Spleen (tissue), 11 donors: ENCODE measurements around the gene VPS18. TPM values are rescaled to one million over a fixed set of nuclear protein-coding genes. Genes with fewer than 3 reads are reported as not detected.

ENCODE experiments used
- DNase-seq: peaks from one replicate; pipeline ENCODE4 v3.0.0-alpha.2; 2020
- H3K27ac ChIP-seq, 8 donors: fragments of 200-600 bp; sonication (generic) in 7 of 8; 1 replicate in 4 of 8; 2 replicates in 4 of 8; pipeline versions ENCODE4 v1.5.0 to v1.8.0; 2016 to 2021; ENCODE audit warnings: inconsistent platforms in 4 of 8, mild to moderate bottlenecking in 4 of 8, moderate library complexity in 1 of 8
- H3K27me3 ChIP-seq, 7 donors: fragments of 200-600 bp; sonication (generic) in 6 of 7; replicated peaks in 1 of 7; 1 replicate in 4 of 7; 2 replicates in 3 of 7; pipeline versions ENCODE4 v1.5.0 to v1.8.0; 2016 to 2021; ENCODE audit warnings: inconsistent platforms in 3 of 7, mild to moderate bottlenecking in 1 of 7
- H3K36me3 ChIP-seq, 6 donors: fragments of 200-600 bp; sonication (generic) in 5 of 6; 1 replicate in 4 of 6; 2 replicates in 2 of 6; pipeline versions ENCODE4 v1.5.0 to v1.8.0; 2016 to 2021; ENCODE audit warnings: inconsistent platforms in 2 of 6
- H3K4me1 ChIP-seq, 6 donors: fragments of 200-600 bp; sonication (generic) in 5 of 6; 1 replicate in 3 of 6; 2 replicates in 3 of 6; pipeline versions ENCODE4 v1.5.0 to v1.8.0; 2016 to 2021; ENCODE audit warnings: inconsistent platforms in 3 of 6
- H3K4me3 ChIP-seq, 8 donors: fragments of 200-600 bp; sonication (generic) in 7 of 8; 1 replicate in 4 of 8; 2 replicates in 4 of 8; pipeline versions ENCODE4 v1.5.0 to v1.8.0; 2016 to 2021; ENCODE audit warnings: inconsistent platforms in 4 of 8, mild to moderate bottlenecking in 4 of 8, moderate library complexity in 2 of 8
- H3K9me3 ChIP-seq, 8 donors: fragments of 200-600 bp; sonication (generic) in 7 of 8; 1 replicate in 4 of 8; 2 replicates in 4 of 8; pipeline versions ENCODE4 v1.5.0 to v1.8.0; 2016 to 2021; ENCODE audit warnings: inconsistent platforms in 4 of 8
- CTCF ChIP-seq, 11 experiments: fragments of 200-600 bp in 7 of 11; fragments of 450-650 bp in 4 of 11; sonication (generic) in 4 of 11; IDR thresholded peaks in 8 of 11; conservative IDR thresholded peaks in 3 of 11; 1 replicate in 7 of 11; 2 replicates in 4 of 11; pipeline versions ENCODE4 v1.4.0 to v1.8.0; 2016 to 2021; ENCODE audit warnings: antibody characterized with exemption in 11 of 11, inconsistent platforms in 4 of 11, mild to moderate bottlenecking in 1 of 11
- POLR2A ChIP-seq, 3 donors: fragments of 450-650 bp; IDR thresholded peaks; one replicate each; pipeline ENCODE4 v1.5.1; 2017; ENCODE audit warnings: antibody characterized with exemption in 3 of 3, mild to moderate bottlenecking in 1 of 3
- POLR2AphosphoS5 ChIP-seq, 3 donors: sonication (generic); formaldehyde crosslinking; IDR thresholded peaks; one replicate each; pipeline ENCODE4 v1.5.1; 2017; ENCODE audit warnings: antibody characterized with exemption in 3 of 3
- WGBS, 5 donors: extraction: QIAGEN DNeasy Blood & Tissue Kit in 3 of 5; methylation state at CpG; one replicate each; pipeline versions ENCODE4 v1.1.5 to v1.1.7; 2013 to 2018; 5-methylcytosine and 5-hydroxymethylcytosine counted together
- intact Hi-C: fragments of 100-400 bp; cut with DNase I; formaldehyde crosslinking; loops from one replicate; pipeline ENCODE4 v1.15.0; 2023; ENCODE audit warnings: low total_unique reads
- polyA plus RNA-seq, 3 donors: library from polyadenylated mRNA; stranded (reverse); fragments of 200-250 nt; gene quantifications; one replicate each; pipeline ENCODE4 v1.2.1, GENCODE V29; 2013
- small RNA-seq, 4 donors: library from RNA; depleted of rRNA; stranded (forward); fragments of <200 nt; gene quantifications; one replicate each; pipeline ENCODE3, GENCODE V24; 2016
- total RNA-seq, 7 donors: library from RNA; depleted of rRNA in 3 of 7; stranded (reverse); fragments of >200 nt in 3 of 7; fragmentation: NEBNext Ultra II Directional in 4 of 7; extraction: Animal tissue kit (Norgen Biotek cat#: 25700) in 4 of 7; gene quantifications; one replicate each; pipeline versions ENCODE4 v1.1.0 to v1.2.1, GENCODE V29; 2016 to 2021
- donor health status: healthy with polysubstance abuse.
- donor health status: DM: no; HTN: no; CAD: no; lungs with moderate emphysema.
- donor health status: DM: no; HTN: no; CAD: no.
- donor health status: Bipolar disorder and iron deficiency.
- donor health status: healthy.
- donor health status: DM: no; HTN: no; CAD: no.
- donor health status: DM: yes; HTN: yes; CAD: no.

Gene VPS18
- total and polyA plus RNA-seq, 10 donors = 7.2 to 29.1 (median 22.3) TPM

GRCh38 chr15:40952901-40953712, 58.9 kb downstream of the VPS18 start, which contains the start of gene CHAC1:
TSS of gene CHAC1 (plus strand) at chr15:40953471. CDS start at chr15:40953584, 113 bp downstream.
- peak; percentile 77 to 85 (median 81) for TF ChIP-seq POLR2AphosphoS5 (IDR thresholded peaks at IDR 0.05)
- no peak for TF ChIP-seq POLR2A (IDR thresholded peaks at IDR 0.05)
- peak in 5 of 11 experiments; percentile 13 to 40 (median 24) for TF ChIP-seq CTCF (IDR thresholded peaks at IDR 0.05 in 8 of 11, conservative IDR thresholded peaks at IDR 0.05 in 3 of 11)
- H3K27me3 ChIP-seq = peaks cover 0 to 5% (median 0%) of the 10 kb centered on the region in 7 donors
- peak within 1 kb of the TSS in 7 of 8 donors; percentile 3 to 82 (median 66) for H3K27ac ChIP-seq
- H3K4me1 ChIP-seq = peaks cover 8 to 25% (median 17%) of the 10 kb centered on the region in 6 donors
- intact Hi-C loops = no loop called here
- H3K36me3 ChIP-seq = no peaks in the 10 kb centered on the region
- peak within 1 kb of the TSS; percentile 57 to 87 (median 80) for H3K4me3 ChIP-seq
- H3K9me3 ChIP-seq = no peaks in the 10 kb centered on the region
- DNase-seq = peak; percentile 98
- 1 to 2% (median 1%) methylated on average over 17 to 72 of the region's 72 CpGs for WGBS, 5 donors

Small RNA genes lying within 50 kb of the gene (small RNA-seq; reads per million reads assigned to genes)
- gene AC025166.1 = 0 reads per million in 4 donors
- gene ISCA1P4 = 0 reads per million in 4 donors

Other genes with a start within 250 kb of the VPS18 start
- 1 to 10 TPM in 5 of 7 donors, under 1 TPM in 2; 0.43 to 5.5 (median 3.0) TPM for gene RAD51, start 199.3 kb upstream of the VPS18 start, total RNA-seq
- 1 to 10 TPM in 2 of 3 donors, under 1 TPM in 1; 0.72 to 4.7 (median 2.0) TPM for gene RAD51, start 199.3 kb upstream of the VPS18 start, polyA plus RNA-seq
- 10 to 100 TPM; 19.7 to 32.2 (median 25.6) TPM for gene RMDN3, start 139.2 kb upstream of the VPS18 start, total RNA-seq
- 10 to 100 TPM; 13.0 to 15.4 (median 13.7) TPM for gene RMDN3, start 139.2 kb upstream of the VPS18 start, polyA plus RNA-seq
- gene GCHFR, start 130.4 kb upstream of the VPS18 start, total RNA-seq = 10 to 100 TPM in 4 of 7 donors, 1 to 10 TPM in 3; 6.1 to 21.9 (median 13.6) TPM
- gene GCHFR, start 130.4 kb upstream of the VPS18 start, polyA plus RNA-seq = 10 to 100 TPM; 17.7 to 38.0 (median 23.6) TPM
- gene C15orf62, start 124.5 kb upstream of the VPS18 start, total RNA-seq = under 1 TPM in 6 of 7 donors, not detected in 1; 0.20 to 0.66 (median 0.39) TPM
- under 1 TPM; 0.36 to 0.39 (median 0.38) TPM for gene C15orf62, start 124.5 kb upstream of the VPS18 start, polyA plus RNA-seq
- gene ZFYVE19, start 87.4 kb upstream of the VPS18 start, total RNA-seq = 10 to 100 TPM; 16.1 to 31.1 (median 20.3) TPM
- 10 to 100 TPM; 23.2 to 31.7 (median 27.3) TPM for gene ZFYVE19, start 87.4 kb upstream of the VPS18 start, polyA plus RNA-seq
- gene DNAJC17, start 87.0 kb upstream of the VPS18 start, total RNA-seq = 10 to 100 TPM; 16.2 to 57.1 (median 41.1) TPM
- gene DNAJC17, start 87.0 kb upstream of the VPS18 start, polyA plus RNA-seq = 10 to 100 TPM; 52.5 to 61.5 (median 60.4) TPM
- not detected for gene PPP1R14D, start 65.7 kb upstream of the VPS18 start, total RNA-seq
- gene PPP1R14D, start 65.7 kb upstream of the VPS18 start, polyA plus RNA-seq = under 1 TPM in 1 of 3 donors, not detected in 2; 0.30 TPM
- gene SPINT1, start 50.4 kb upstream of the VPS18 start, total RNA-seq = 10 to 100 TPM in 4 of 7 donors, 1 to 10 TPM in 3; 6.5 to 25.8 (median 11.3) TPM
- 1 to 10 TPM; 4.8 to 5.6 (median 5.0) TPM for gene SPINT1, start 50.4 kb upstream of the VPS18 start, polyA plus RNA-seq
- not detected for gene RHOV, start 20.2 kb upstream of the VPS18 start, total RNA-seq
- under 1 TPM in 2 of 3 donors, not detected in 1; 0.06 to 0.19 TPM for gene RHOV, start 20.2 kb upstream of the VPS18 start, polyA plus RNA-seq
- gene DLL4, start 34.9 kb downstream of the VPS18 start, total RNA-seq = 10 to 100 TPM in 5 of 7 donors, 1 to 10 TPM in 2; 7.6 to 26.3 (median 11.0) TPM
- 1 to 10 TPM; 1.2 to 5.0 (median 2.3) TPM for gene DLL4, start 34.9 kb downstream of the VPS18 start, polyA plus RNA-seq
- 1 to 10 TPM in 6 of 7 donors, under 1 TPM in 1; 0.92 to 5.5 (median 1.7) TPM for gene CHAC1, start 59.0 kb downstream of the VPS18 start, total RNA-seq
- 1 to 10 TPM in 2 of 3 donors, under 1 TPM in 1; 0.39 to 1.5 (median 1.1) TPM for gene CHAC1, start 59.0 kb downstream of the VPS18 start, polyA plus RNA-seq
- gene INO80, start 221.8 kb downstream of the VPS18 start, total RNA-seq = 10 to 100 TPM; 24.2 to 39.4 (median 27.2) TPM
- gene INO80, start 221.8 kb downstream of the VPS18 start, polyA plus RNA-seq = 1 to 10 TPM; 5.2 to 9.0 (median 5.6) TPM